SK-N-SH treated with all-trans-retinoic acid at 6 μM for 48 hours (cell line): Measurements from ENCODE around the gene DYNLT3.

Experiments used
- ARNTL ChIP-seq: fragments of 450-650 bp; formaldehyde crosslinking; IDR thresholded peaks from 2 replicates; pipeline ENCODE4 v1.5.0; 2020; ENCODE audit warnings: low read depth, mild to moderate bottlenecking, moderate library complexity, borderline replicate concordance
- BACH2 ChIP-seq: fragments of 250-450 bp; sonication (Bioruptor Pico); IDR thresholded peaks from 2 replicates; pipeline ENCODE4 v1.9.0; 2021; ENCODE audit warnings: mild to moderate bottlenecking, borderline replicate concordance
- CREB5 ChIP-seq: fragments of 250-450 bp; sonication (Bioruptor Pico); IDR thresholded peaks from 2 replicates; pipeline ENCODE4 v1.5.1; 2020; ENCODE audit warnings: low read depth, mild to moderate bottlenecking, moderate library complexity
- PATZ1 ChIP-seq: fragments of 250-450 bp; sonication (Bioruptor Pico); IDR thresholded peaks from 2 replicates; pipeline ENCODE4 v1.8.0; 2020; ENCODE audit warnings: mild to moderate bottlenecking, moderate library complexity, borderline replicate concordance
- TCF4 ChIP-seq: fragments of 250-450 bp; sonication (Bioruptor Pico); IDR thresholded peaks from 2 replicates; pipeline ENCODE4 v1.8.0; 2021; ENCODE audit warnings: mild to moderate bottlenecking, moderate library complexity, borderline replicate concordance
- ZFP30 ChIP-seq: fragments of 450-650 bp; formaldehyde crosslinking; IDR thresholded peaks from 2 replicates; pipeline ENCODE4 v1.5.0; 2022; ENCODE audit warnings: mild to moderate bottlenecking, moderate library complexity
- ZNF70 ChIP-seq: fragments of 450-650 bp; formaldehyde crosslinking; IDR thresholded peaks from 2 replicates; pipeline ENCODE4 v1.5.0; 2020; ENCODE audit warnings: mild to moderate bottlenecking, moderate library complexity

- TF ChIP-seq PATZ1 (CRISPR knock-in tag), result no peak
- no peak for TF ChIP-seq CREB5 (CRISPR knock-in tag)
- TF ChIP-seq TCF4 (CRISPR knock-in tag), result no peak
- no peak for TF ChIP-seq ARNTL (CRISPR knock-in tag)
- TF ChIP-seq BACH2, result no peak
- TF ChIP-seq ZNF70 (CRISPR knock-in tag), result no peak
- TF ChIP-seq ZFP30 (CRISPR knock-in tag), result no peak
Measured at GRCh38 chrX:37818031-37818430, 29.3 kb downstream of the DYNLT3 start.
